Measurements from ENCODE around the gene KCNJ6. TPM values are rescaled to one million over a fixed set of nuclear protein-coding genes. Genes with fewer than 3 reads are reported as not detected.

The KCNJ6 gene
- total RNA-seq = under 0.01 and 0.07 TPM in 2 replicates
- 0.46 and 0.52 TPM in 2 replicates for polyA plus RNA-seq

GRCh38 chr21:37916310-37917051 lies at the start of gene KCNJ6:
Gene KCNJ6, minus strand, starts transcription at chr21:37916457. Its CDS starts 75,775 bp downstream, at chr21:37840682.
- H3K4me3 ChIP-seq = peak within 1 kb of the TSS; percentile 28
- no peaks in the 10 kb centered on the region for H3K9me3 ChIP-seq (ENCODE audit: low read depth)
- no peaks in the 10 kb centered on the region for H4K20me1 ChIP-seq (ENCODE audit: insufficient read depth, poor library complexity, severe bottlenecking)
- H3K79me2 ChIP-seq = no peaks in the 10 kb centered on the region
- peaks cover 11% of the 10 kb centered on the region for H3K4me1 ChIP-seq (ENCODE audit: insufficient read depth)
- no peaks in the 10 kb centered on the region for H3K9me2 ChIP-seq (replicated peaks; ENCODE audit: insufficient read depth)
- WGBS (ENCODE audit: low lambda C conversion rate, missing lambda C conversion rate) = 4% methylated on average over 54 of the region's 56 CpGs
- peak within 1 kb of the TSS; percentile 70 for H2AFZ ChIP-seq
- peak within 1 kb of the TSS; percentile 95 for H3K4me2 ChIP-seq
- DNase-seq (ENCODE audit: low spot score) = peak; percentile 80
- H3K27me3 ChIP-seq = peaks cover 67% of the 10 kb centered on the region
- TF ChIP-seq CTCF (IDR thresholded peaks at IDR 0.05; ENCODE audit: poor library complexity) = peak; percentile 65
- TF ChIP-seq EZH2phosphoT487 (IDR thresholded peaks at IDR 0.05; ENCODE audit: low read depth, severe bottlenecking, unreplicated experiment) = no peak
- TF ChIP-seq EZH2 (IDR thresholded peaks at IDR 0.05; ENCODE audit: borderline replicate concordance) = peak; percentile 7
- H3K36me3 ChIP-seq (replicated peaks; ENCODE audit: insufficient read depth, low read depth) = no peaks in the 10 kb centered on the region
- no peak within 1 kb of the TSS for H3K27ac ChIP-seq

GRCh38 chr21:37965088-37965805 lies 49.0 kb upstream of the KCNJ6 start:
- Histone ChIP-seq H3K27me3 (no peaks in the 10 kb centered on the region), H3K4me2 (no peak overlapping the region), H3K27ac (no peak overlapping the region), H3K4me1 (ENCODE audit: insufficient read depth) (no peaks in the 10 kb centered on the region), H4K20me1 (ENCODE audit: insufficient read depth, poor library complexity, severe bottlenecking) (no peaks in the 10 kb centered on the region), H3K36me3 (replicated peaks; ENCODE audit: insufficient read depth, low read depth) (no peaks in the 10 kb centered on the region), H3K9me3 (ENCODE audit: low read depth) (no peaks in the 10 kb centered on the region), H3K4me3 (no peak overlapping the region), H3K9me2 (replicated peaks; ENCODE audit: insufficient read depth) (no peaks in the 10 kb centered on the region), H3K79me2 (no peaks in the 10 kb centered on the region), H2AFZ (no peak overlapping the region)
- WGBS (ENCODE audit: low lambda C conversion rate, missing lambda C conversion rate) = 89% methylated on average over 11 of the region's 11 CpGs
- TF ChIP-seq EZH2phosphoT487 (IDR thresholded peaks at IDR 0.05; ENCODE audit: low read depth, severe bottlenecking, unreplicated experiment) (no peak), EZH2 (IDR thresholded peaks at IDR 0.05; ENCODE audit: borderline replicate concordance) (no peak), CTCF (IDR thresholded peaks at IDR 0.05; ENCODE audit: poor library complexity) (no peak)
- DNase-seq (ENCODE audit: low spot score) = no peak

GRCh38 chr21:37958537-37958936 lies 42.3 kb upstream of the KCNJ6 start:
- 98% methylated on average over 3 of the region's 3 CpGs for WGBS (ENCODE audit: low lambda C conversion rate, missing lambda C conversion rate)
- H4K20me1 ChIP-seq (ENCODE audit: insufficient read depth, poor library complexity, severe bottlenecking) = no peaks in the 10 kb centered on the region

More at GRCh38 chr21:37958537-37958936, 42.3 kb upstream of the KCNJ6 start:
- Histone ChIP-seq H3K27ac (no peak overlapping the region), H3K27me3 (no peaks in the 10 kb centered on the region), H3K4me1 (ENCODE audit: insufficient read depth) (no peaks in the 10 kb centered on the region), H2AFZ (no peak overlapping the region), H3K79me2 (no peaks in the 10 kb centered on the region), H3K4me3 (no peak overlapping the region), H3K4me2 (no peak overlapping the region), H3K9me2 (replicated peaks; ENCODE audit: insufficient read depth) (no peaks in the 10 kb centered on the region), H3K9me3 (ENCODE audit: low read depth) (no peaks in the 10 kb centered on the region), H3K36me3 (replicated peaks; ENCODE audit: insufficient read depth, low read depth) (no peaks in the 10 kb centered on the region)
- DNase-seq (ENCODE audit: low spot score) = no peak
- TF ChIP-seq CTCF (IDR thresholded peaks at IDR 0.05; ENCODE audit: poor library complexity) (no peak), EZH2 (IDR thresholded peaks at IDR 0.05; ENCODE audit: borderline replicate concordance) (no peak), EZH2phosphoT487 (IDR thresholded peaks at IDR 0.05; ENCODE audit: low read depth, severe bottlenecking, unreplicated experiment) (no peak)

Measured in hepatocyte (in vitro differentiated cells).